ENCODE results near the gene ALOX5AP.

DNA sequence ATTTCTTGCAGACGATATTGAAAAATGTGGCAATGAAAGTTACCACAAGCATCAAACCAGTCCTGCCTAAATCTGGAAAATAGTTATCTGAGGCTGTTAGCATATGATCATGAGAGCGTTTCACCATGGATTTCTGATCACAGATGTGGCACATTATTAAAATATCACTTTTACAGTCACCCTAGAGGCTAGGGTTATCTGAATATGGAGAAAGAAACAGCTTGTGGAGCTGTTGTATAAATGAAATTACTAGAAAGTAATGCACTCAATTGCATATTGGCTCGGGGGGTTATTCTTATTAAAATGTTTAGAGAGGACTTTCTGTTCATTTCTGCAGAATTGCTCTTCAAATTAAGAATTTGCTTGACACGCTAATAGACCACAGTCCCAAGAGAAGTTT is 35.6 kb downstream of the ALOX5AP start:
- no peak for TF ChIP-seq POLR2A (IDR thresholded peaks at IDR 0.05; ENCODE audit: low read depth)
- TF ChIP-seq POLR2AphosphoS5 (IDR thresholded peaks at IDR 0.05), result no peak
- TF ChIP-seq, protein P1, sequence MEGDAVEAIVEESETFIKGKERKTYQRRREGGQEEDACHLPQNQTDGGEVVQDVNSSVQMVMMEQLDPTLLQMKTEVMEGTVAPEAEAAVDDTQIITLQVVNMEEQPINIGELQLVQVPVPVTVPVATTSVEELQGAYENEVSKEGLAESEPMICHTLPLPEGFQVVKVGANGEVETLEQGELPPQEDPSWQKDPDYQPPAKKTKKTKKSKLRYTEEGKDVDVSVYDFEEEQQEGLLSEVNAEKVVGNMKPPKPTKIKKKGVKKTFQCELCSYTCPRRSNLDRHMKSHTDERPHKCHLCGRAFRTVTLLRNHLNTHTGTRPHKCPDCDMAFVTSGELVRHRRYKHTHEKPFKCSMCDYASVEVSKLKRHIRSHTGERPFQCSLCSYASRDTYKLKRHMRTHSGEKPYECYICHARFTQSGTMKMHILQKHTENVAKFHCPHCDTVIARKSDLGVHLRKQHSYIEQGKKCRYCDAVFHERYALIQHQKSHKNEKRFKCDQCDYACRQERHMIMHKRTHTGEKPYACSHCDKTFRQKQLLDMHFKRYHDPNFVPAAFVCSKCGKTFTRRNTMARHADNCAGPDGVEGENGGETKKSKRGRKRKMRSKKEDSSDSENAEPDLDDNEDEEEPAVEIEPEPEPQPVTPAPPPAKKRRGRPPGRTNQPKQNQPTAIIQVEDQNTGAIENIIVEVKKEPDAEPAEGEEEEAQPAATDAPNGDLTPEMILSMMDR (IDR thresholded peaks at IDR 0.05), result no peak
